ENCODE results near the gene PPP3CA. TPM values are rescaled to one million over a fixed set of nuclear protein-coding genes. Genes with fewer than 3 reads are reported as not detected.

Gene PPP3CA
- total RNA-seq, 4 donors from 2014 or later: 38.5 to 46.7 (median 40.6) TPM

DNA sequence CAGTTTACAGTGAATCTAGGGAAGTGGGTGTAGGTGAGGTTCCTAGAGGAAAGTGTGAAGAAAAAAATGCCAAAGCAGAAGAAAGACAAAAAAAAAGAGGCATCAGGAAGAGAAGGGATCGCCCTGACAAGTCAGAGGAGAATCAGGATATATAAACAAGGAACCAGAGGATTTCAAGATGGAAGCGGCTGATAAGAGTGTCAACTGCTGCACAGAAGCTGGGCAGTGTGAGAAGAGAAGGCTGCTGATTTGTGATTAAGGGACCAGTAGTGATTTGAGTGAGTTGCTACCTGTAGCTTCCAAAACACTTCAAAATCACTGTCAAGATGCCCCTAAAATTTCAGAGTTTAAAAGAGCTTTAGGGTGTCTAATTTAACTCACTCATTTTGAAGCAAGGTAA is 258.2 kb downstream of the PPP3CA start:
- 71 to 84% methylated on average over 2 of the region's 2 CpGs for WGBS, 2 donors
- intact Hi-C loops (cut with DNase I; ENCODE audit: low total_unique reads): no loop called here
- H3K4me3 ChIP-seq (ENCODE audit: low read depth, poor library complexity, severe bottlenecking): no peak overlapping the region
- TF ChIP-seq, protein P1, sequence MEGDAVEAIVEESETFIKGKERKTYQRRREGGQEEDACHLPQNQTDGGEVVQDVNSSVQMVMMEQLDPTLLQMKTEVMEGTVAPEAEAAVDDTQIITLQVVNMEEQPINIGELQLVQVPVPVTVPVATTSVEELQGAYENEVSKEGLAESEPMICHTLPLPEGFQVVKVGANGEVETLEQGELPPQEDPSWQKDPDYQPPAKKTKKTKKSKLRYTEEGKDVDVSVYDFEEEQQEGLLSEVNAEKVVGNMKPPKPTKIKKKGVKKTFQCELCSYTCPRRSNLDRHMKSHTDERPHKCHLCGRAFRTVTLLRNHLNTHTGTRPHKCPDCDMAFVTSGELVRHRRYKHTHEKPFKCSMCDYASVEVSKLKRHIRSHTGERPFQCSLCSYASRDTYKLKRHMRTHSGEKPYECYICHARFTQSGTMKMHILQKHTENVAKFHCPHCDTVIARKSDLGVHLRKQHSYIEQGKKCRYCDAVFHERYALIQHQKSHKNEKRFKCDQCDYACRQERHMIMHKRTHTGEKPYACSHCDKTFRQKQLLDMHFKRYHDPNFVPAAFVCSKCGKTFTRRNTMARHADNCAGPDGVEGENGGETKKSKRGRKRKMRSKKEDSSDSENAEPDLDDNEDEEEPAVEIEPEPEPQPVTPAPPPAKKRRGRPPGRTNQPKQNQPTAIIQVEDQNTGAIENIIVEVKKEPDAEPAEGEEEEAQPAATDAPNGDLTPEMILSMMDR (IDR thresholded peaks at IDR 0.05): no peak
- no peak for TF ChIP-seq POLR2A (IDR thresholded peaks at IDR 0.05)
- DNase-seq (ENCODE audit: low spot score in 2 of 2): no peak

DNA sequence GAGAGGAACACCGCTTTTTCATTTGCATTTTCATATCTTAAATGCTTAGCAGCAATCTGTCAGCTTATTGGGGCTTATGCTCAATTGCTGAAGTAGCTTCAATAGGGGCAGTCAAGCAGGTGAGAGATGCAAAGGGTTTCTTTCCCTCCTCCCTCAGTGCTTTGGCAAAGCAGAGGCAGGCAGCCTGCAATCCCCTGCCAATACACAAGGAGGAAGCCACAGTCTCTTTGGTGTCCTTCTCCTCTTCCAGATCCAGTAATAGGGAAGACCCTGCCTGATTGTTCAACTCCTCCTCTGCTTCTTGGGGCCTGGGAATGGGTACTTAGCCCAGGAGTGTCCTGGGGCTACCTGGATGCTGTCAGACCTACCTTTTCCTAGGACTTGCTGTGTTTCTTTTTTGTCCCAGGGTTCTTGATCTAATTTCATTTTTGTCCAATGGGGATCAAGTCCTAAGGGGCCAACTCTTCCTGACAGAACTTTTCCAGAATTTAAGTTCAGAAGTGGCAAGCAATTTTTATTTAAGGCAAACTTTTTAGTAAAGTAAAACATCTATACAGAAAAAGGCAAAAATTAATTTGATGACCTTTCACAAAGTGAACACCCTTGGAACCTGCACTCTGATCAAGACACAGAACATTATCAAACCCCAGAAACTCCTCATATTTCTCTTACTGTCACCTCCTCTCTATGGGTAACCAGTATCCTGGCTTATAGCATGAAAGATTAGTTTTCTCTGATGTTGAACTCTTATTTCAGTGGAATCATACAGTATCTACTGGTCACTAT is 260.3 kb downstream of the PPP3CA start:
- intact Hi-C loops (cut with DNase I; ENCODE audit: low total_unique reads): no loop called here
- no peak for TF ChIP-seq POLR2A (IDR thresholded peaks at IDR 0.05)
- TF ChIP-seq, protein P1 (IDR thresholded peaks at IDR 0.05): no peak
- 100% methylated on average over 1 of the region's 1 CpG for WGBS, 2 donors
- no peak for DNase-seq (ENCODE audit: low spot score in 2 of 2)
- H3K4me3 ChIP-seq (ENCODE audit: low read depth, poor library complexity, severe bottlenecking): no peak overlapping the region

DNA sequence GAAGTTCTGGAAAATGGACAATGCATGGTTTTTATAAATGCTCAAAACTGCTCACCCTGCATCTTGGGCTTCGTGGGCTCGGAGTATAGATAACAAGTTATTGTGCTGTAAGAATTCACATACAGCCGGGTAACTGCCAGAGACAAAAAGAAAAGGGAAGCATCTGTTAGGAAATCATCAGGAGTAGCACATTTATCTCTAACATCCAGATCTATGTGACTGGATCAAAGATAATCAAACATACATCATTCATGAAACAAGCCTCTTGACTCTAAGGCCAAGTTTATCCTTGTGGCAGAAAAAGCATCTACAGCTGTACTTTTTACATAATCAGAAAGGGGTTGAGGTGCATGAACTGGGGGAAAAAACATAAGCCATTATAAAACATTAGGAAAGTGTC is 264.2 kb downstream of the PPP3CA start:
- DNase-seq (ENCODE audit: low spot score in 2 of 2): no peak
- intact Hi-C loops (cut with DNase I; ENCODE audit: low total_unique reads): no loop called here
- WGBS, 2 donors: 64 to 68% methylated on average over 3 of the region's 3 CpGs
- TF ChIP-seq POLR2A (IDR thresholded peaks at IDR 0.05): no peak
- TF ChIP-seq, protein P1 (IDR thresholded peaks at IDR 0.05): no peak
- no peak overlapping the region for H3K4me3 ChIP-seq (ENCODE audit: low read depth, poor library complexity, severe bottlenecking)

DNA sequence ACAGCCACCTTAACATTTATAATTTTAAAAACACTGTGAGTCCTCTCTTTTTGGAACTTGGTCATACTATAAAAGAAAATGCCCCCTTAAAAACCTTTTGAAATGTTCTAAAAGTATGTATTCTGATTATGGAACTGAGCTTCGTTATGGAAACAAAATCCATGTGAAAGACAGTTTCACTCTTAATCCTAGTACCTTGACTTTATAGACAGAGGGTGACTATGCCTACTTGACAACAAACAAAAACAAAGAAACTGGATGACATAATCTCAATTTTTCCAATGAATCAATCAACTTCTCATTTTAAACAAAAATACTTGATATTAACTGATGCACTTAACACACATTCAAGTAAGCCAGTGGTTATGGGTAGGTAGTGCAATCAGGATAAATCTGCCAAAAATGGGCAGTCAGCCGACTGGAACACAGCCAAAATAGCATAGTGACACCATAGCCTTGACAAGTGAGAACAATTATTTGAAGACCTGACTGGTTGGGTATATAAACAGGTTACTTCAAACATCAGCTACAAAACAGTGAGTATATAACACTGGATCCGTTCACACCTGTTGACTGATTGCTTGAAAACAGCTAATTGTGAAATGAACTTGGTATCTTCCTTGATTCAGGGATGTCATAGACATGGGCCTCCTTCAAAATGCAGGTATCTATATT is 265.5 kb downstream of the PPP3CA start:
- no peak overlapping the region for H3K4me3 ChIP-seq (ENCODE audit: low read depth, poor library complexity, severe bottlenecking)
- TF ChIP-seq, protein P1 (IDR thresholded peaks at IDR 0.05): no peak
- no peak for TF ChIP-seq POLR2A (IDR thresholded peaks at IDR 0.05)
- intact Hi-C loops (cut with DNase I; ENCODE audit: low total_unique reads): no loop called here
- no peak for DNase-seq (ENCODE audit: low spot score in 2 of 2)
- WGBS, 2 donors: 75 to 79% methylated on average over 3 of the region's 3 CpGs

DNA sequence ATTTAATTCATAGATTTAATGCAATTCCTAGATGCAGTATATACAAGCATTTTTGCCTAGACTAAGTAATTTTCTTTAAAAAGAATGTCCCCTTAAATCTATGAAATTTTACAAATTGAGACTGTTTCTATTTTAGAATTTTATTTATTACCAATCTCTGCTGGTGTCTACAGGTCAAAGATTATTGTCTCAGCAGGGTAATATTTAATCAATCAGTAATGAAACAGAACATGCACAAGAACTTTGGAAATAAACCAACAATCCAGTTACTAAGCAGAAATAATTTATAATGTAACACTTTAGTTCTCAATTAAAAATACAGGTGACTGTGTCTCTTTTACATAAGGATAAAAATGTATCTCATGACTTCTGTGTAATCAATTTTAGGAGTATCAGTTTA is 266.2 kb downstream of the PPP3CA start:
- intact Hi-C loops (cut with DNase I; ENCODE audit: low total_unique reads): no loop called here
- DNase-seq (ENCODE audit: low spot score in 2 of 2): no peak
- no peak overlapping the region for H3K4me3 ChIP-seq (ENCODE audit: low read depth, poor library complexity, severe bottlenecking)
- no peak for TF ChIP-seq POLR2A (IDR thresholded peaks at IDR 0.05)
- TF ChIP-seq, protein P1 (IDR thresholded peaks at IDR 0.05): no peak

Measured in lower leg skin (tissue), 4 donors.